ENCODE results near the gene SPATA20. TPM values are rescaled to one million over a fixed set of nuclear protein-coding genes. Genes with fewer than 3 reads are reported as not detected.

SPATA20 gene
- total and polyA plus RNA-seq, 9 donors: 43.5 to 81.2 (median 60.5) TPM

DNA sequence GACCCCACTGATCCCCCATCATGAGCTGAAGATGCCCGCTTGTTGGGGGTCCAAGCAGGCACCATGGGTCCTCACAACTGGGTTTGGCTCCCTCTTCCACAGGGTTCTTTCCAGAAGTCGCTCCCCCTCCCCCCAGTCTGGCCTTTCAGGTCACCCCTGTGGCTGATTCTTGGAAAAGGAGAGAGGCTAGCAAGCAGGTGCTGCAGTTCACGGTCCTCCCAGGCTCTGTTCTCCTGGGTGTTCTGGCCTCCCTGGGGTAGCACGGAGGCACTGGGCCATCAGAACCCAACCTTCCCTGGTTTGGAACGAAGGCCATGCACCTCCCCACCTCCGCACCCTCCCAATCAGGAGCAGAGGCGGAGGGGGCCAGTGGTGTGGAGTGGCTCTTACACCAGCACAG, 32.4 kb downstream of the SPATA20 start:
- Histone ChIP-seq H3K36me3 (no peaks in the 10 kb centered on the region), H3K9me3 (no peaks in the 10 kb centered on the region), H3K4me3 (no peak overlapping the region), H3K27me3 (no peaks in the 10 kb centered on the region), H3K27ac (no peak overlapping the region), H3K4me1 (ENCODE audit: insufficient read depth) (no peaks in the 10 kb centered on the region)
- intact Hi-C loops (cut with DNase I): no loop called here
- 92 to 93% (median 93%) methylated on average over 7 of the region's 7 CpGs for WGBS, 3 donors
- DNase-seq: no peak
- TF ChIP-seq, protein P1, sequence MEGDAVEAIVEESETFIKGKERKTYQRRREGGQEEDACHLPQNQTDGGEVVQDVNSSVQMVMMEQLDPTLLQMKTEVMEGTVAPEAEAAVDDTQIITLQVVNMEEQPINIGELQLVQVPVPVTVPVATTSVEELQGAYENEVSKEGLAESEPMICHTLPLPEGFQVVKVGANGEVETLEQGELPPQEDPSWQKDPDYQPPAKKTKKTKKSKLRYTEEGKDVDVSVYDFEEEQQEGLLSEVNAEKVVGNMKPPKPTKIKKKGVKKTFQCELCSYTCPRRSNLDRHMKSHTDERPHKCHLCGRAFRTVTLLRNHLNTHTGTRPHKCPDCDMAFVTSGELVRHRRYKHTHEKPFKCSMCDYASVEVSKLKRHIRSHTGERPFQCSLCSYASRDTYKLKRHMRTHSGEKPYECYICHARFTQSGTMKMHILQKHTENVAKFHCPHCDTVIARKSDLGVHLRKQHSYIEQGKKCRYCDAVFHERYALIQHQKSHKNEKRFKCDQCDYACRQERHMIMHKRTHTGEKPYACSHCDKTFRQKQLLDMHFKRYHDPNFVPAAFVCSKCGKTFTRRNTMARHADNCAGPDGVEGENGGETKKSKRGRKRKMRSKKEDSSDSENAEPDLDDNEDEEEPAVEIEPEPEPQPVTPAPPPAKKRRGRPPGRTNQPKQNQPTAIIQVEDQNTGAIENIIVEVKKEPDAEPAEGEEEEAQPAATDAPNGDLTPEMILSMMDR (IDR thresholded peaks at IDR 0.05): no peak
- TF ChIP-seq EP300 (IDR thresholded peaks at IDR 0.05): no peak

DNA sequence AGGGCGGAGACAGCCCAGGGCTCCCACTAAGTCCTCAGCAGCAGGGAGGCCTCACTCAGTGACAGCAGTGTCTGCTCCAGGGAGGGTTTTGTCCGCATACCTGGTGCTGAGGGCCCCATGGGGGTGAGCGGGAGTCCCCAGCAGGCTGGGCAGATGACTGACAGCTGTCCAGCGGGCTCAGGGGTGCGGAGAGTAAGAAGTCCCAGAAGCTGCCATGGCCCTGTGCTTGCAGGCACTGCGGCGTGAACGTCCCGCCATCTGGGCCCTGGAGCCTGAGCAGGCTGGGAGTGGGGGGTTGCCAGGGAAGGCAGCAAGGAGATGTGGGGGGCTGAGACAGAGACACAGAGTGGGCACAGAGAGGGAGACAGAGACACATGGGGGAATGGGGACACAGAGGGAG, 33.7 kb downstream of the SPATA20 start:
- H3K36me3 ChIP-seq: no peaks in the 10 kb centered on the region
- TF ChIP-seq POLR2A (IDR thresholded peaks at IDR 0.05): no peak
- no peak for TF ChIP-seq EP300 (IDR thresholded peaks at IDR 0.05)
- TF ChIP-seq, protein P1 (IDR thresholded peaks at IDR 0.05): no peak
- no peaks in the 10 kb centered on the region for H3K27me3 ChIP-seq
- no peak overlapping the region for H3K4me3 ChIP-seq
- no peaks in the 10 kb centered on the region for H3K4me1 ChIP-seq (ENCODE audit: insufficient read depth)
- intact Hi-C loops (cut with DNase I): no loop called here
- H3K27ac ChIP-seq: no peak overlapping the region
- H3K9me3 ChIP-seq: no peaks in the 10 kb centered on the region
- no peak for DNase-seq
- 96 to 97% (median 97%) methylated on average over 9 of the region's 9 CpGs for WGBS, 3 donors

DNA sequence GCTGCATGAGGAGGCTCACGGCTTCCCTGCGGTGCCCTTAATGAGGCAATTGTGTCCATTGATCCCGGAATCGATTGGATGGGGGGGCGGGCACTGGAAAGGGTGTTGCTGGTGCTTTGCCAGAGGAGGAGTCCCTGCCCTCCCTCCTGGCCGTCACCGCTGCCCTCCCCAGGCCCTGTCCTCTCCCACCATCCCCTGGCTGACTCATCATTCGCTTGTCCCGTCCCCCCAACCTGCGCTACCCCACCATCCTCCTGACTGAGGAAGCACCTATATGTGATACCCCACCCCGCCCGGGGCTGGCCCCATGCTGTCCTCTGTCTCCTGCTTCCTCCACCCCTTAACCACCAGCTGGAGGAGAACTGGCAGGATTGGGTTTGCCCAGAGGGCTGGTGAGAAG, 34.3 kb downstream of the SPATA20 start:
- no peaks in the 10 kb centered on the region for H3K4me1 ChIP-seq (ENCODE audit: insufficient read depth)
- intact Hi-C loops (cut with DNase I): no loop called here
- DNase-seq: no peak
- WGBS, 3 donors: 94 to 97% (median 96%) methylated on average over 12 of the region's 12 CpGs
- no peak overlapping the region for H3K4me3 ChIP-seq
- TF ChIP-seq, protein P1 (IDR thresholded peaks at IDR 0.05): no peak
- no peak for TF ChIP-seq EP300 (IDR thresholded peaks at IDR 0.05)
- TF ChIP-seq POLR2A (IDR thresholded peaks at IDR 0.05): no peak
- no peaks in the 10 kb centered on the region for H3K36me3 ChIP-seq
- H3K9me3 ChIP-seq: no peaks in the 10 kb centered on the region
- no peaks in the 10 kb centered on the region for H3K27me3 ChIP-seq
- H3K27ac ChIP-seq: no peak overlapping the region

DNA sequence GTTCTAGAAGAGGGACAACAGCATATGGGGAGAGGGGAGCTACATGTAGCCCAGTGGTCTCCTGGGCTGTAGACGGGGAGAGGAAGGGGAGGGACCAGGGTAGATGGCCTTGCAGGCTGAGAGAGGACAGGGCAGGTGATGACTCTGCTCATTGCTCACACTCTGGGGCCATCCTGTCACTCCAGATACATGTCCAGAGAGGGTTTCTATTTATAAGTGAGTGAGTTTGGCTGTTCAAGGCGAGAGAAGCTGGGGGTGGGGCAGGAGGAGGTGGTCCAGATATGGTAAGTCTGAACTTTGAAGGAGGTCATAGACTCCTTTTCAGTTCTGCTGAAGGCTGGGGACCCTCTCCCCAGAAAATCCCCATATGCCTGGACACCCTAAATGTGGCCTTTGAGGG, 35.8 kb downstream of the SPATA20 start:
- H3K4me1 ChIP-seq (ENCODE audit: insufficient read depth): no peaks in the 10 kb centered on the region
- WGBS, 3 donors: 87 to 92% (median 89%) methylated on average over 2 of the region's 2 CpGs
- H3K27ac ChIP-seq: no peak overlapping the region
- H3K9me3 ChIP-seq: no peaks in the 10 kb centered on the region
- no peak overlapping the region for H3K4me3 ChIP-seq
- H3K27me3 ChIP-seq: no peaks in the 10 kb centered on the region
- DNase-seq: no peak
- TF ChIP-seq EP300 (IDR thresholded peaks at IDR 0.05) (no peak), POLR2A (IDR thresholded peaks at IDR 0.05) (no peak)
- TF ChIP-seq, protein P1 (IDR thresholded peaks at IDR 0.05): no peak
- H3K36me3 ChIP-seq: no peaks in the 10 kb centered on the region
- intact Hi-C loops (cut with DNase I): no loop called here

DNA sequence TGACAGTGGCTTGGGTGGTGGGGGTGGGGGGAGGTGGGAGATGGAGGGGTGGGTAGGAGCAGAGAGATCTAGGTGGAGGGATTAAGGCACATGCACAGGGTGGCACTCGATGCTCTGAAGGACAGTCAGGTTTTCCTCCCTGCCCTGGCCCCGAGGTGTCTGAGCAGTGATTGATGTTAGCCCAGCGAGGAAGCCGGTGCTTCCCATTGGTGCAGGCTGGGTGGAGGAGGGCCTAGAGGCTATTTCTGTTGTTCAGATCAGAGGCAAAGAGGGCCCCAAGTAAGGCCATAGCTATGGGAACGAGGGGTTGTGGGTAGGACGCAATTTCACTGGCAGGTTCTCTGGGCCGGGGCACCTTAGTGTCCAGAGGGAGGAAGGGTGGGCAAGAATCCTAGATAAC, 36.7 kb downstream of the SPATA20 start:
- no peak for DNase-seq
- 76 to 82% (median 78%) methylated on average over 7 of the region's 7 CpGs for WGBS, 3 donors
- intact Hi-C loops (cut with DNase I): no loop called here
- no peak overlapping the region for H3K4me3 ChIP-seq
- no peak for TF ChIP-seq POLR2A (IDR thresholded peaks at IDR 0.05)
- TF ChIP-seq, protein P1 (IDR thresholded peaks at IDR 0.05): no peak
- no peak for TF ChIP-seq EP300 (IDR thresholded peaks at IDR 0.05)
- H3K27me3 ChIP-seq: no peaks in the 10 kb centered on the region
- H3K27ac ChIP-seq: no peak overlapping the region
- no peaks in the 10 kb centered on the region for H3K9me3 ChIP-seq
- H3K36me3 ChIP-seq: no peaks in the 10 kb centered on the region
- peaks cover 4% of the 10 kb centered on the region for H3K4me1 ChIP-seq (ENCODE audit: insufficient read depth)

Data from ovary (tissue), 9 donors.